GM10248 (cell line): ENCODE data around the gene TECPR1.

Source experiments
- CTCF ChIA-PET: fragments of 300-600 bp; sonication (Branson Sonifier 250); formaldehyde crosslinking; extraction: SDS; loops from one replicate; lab custom pipeline; 2021; ENCODE audit warnings: antibody characterized with exemption; lab: Yijun Ruan, JAX
- POLR2A ChIA-PET: fragments of 350-650 bp; sonication (Branson Sonifier 250); formaldehyde crosslinking; extraction: SDS; loops from one replicate; lab custom pipeline; 2020; ENCODE audit warnings: antibody characterized with exemption; lab: Yijun Ruan, JAX
- DNase-seq: peaks from one replicate; pipeline ENCODE4 v3.0.0; 2012; ENCODE audit errors: extremely low spot score
- TF ChIP-seq, protein P1 (sequence below): IDR thresholded peaks from 2 replicates; pipeline ENCODE4 v1.5.1; 2012; ENCODE audit warnings: mild to moderate bottlenecking, low read depth; ENCODE audit errors: extremely low read depth, missing control alignments, control extremely low read depth

The TECPR1 gene

DNA sequence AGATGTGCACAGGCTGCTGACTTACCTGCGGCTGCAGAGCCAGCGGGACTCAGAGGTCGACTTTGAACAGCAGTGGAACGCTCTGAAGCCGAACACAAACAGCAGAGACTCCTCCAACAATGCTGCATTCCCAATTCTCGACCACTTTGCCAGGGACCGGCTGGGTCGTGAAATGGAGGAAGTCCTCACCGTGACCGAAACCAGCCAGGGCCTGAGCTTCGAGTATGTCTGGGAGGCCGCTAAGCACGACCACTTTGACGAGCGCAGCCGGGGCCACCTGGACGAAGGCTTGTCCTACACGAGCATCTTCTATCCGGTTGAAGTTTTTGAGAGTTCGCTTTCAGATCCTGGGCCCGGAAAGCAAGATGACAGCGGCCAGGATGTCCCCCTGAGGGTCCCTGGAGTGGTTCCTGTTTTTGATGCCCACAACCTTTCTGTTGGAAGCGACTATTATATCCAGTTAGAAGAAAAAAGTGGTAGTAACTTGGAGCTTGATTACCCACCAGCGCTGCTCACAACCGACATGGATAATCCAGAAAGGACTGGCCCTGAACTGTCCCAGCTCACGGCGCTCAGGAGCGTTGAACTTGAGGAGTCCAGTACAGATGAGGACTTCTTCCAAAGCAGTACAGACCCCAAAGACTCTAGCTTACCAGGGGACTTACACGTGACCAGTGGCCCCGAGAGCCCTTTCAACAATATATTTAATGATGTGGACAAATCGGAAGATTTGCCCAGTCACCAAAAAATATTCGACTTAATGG is 60.2 kb downstream of the TECPR1 start:
- POLR2A ChIA-PET, result no interaction called here
- CTCF ChIA-PET, result interaction anchor here (1.5 to 2.2 kb wide), 2 partner anchors 11 to 23 kb away, joined by 4 to 6 read pairs; no protein-coding TSS in a partner anchor
- TF ChIP-seq, protein P1, sequence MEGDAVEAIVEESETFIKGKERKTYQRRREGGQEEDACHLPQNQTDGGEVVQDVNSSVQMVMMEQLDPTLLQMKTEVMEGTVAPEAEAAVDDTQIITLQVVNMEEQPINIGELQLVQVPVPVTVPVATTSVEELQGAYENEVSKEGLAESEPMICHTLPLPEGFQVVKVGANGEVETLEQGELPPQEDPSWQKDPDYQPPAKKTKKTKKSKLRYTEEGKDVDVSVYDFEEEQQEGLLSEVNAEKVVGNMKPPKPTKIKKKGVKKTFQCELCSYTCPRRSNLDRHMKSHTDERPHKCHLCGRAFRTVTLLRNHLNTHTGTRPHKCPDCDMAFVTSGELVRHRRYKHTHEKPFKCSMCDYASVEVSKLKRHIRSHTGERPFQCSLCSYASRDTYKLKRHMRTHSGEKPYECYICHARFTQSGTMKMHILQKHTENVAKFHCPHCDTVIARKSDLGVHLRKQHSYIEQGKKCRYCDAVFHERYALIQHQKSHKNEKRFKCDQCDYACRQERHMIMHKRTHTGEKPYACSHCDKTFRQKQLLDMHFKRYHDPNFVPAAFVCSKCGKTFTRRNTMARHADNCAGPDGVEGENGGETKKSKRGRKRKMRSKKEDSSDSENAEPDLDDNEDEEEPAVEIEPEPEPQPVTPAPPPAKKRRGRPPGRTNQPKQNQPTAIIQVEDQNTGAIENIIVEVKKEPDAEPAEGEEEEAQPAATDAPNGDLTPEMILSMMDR, result no peak
- no peak for DNase-seq

DNA sequence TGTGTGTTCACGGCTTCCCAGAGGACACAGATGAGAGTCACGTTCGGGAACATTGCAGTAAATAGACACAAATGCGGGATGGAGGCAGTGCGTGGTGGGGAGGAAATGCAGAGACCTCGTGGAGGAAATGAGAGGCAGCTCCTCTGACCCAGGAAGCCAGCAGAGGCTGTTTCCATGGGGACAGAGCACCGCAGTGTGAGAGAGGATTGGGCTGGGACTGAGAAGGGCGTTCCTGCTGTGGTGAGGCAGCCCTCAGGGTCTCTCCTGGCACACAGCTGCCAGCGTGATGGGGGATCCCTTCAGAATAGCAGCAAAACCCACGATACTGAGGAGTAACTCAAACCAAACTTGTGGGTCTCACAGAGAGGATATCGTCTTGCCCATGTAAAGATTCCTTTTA is 62.5 kb downstream of the TECPR1 start:
- POLR2A ChIA-PET, result no interaction called here
- CTCF ChIA-PET, result interaction anchor here (1.1 to 2.0 kb wide), 3 partner anchors 13 to 24 kb away, joined by 3 to 5 read pairs (median 3); no protein-coding TSS in a partner anchor
- DNase-seq, result no peak
- TF ChIP-seq, protein P1, result no peak

DNA sequence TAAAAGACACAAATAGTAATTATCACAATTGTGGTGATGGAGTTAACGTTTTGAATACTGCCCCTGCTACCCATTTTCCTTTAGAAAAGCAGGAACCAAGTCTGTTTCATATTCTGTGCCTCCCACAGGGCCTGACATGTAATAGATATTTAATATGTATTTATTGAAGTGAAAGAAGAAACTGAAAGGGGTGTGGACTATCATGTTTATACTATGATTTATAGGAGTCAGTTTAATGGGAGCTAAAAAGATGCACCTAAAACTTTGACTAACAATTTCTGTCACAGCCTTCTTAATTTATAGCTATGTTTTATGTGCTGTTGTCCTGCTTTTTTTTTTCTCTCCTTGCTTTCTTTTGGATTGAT is 64.9 kb downstream of the TECPR1 start:
- ChIA-PET CTCF (interaction anchor here (1.7 kb wide), 1 partner anchor 19 kb away, joined by 5 read pairs; no protein-coding TSS in a partner anchor), POLR2A (no interaction called here)
- DNase-seq, result no peak
- TF ChIP-seq, protein P1, result no peak

DNA sequence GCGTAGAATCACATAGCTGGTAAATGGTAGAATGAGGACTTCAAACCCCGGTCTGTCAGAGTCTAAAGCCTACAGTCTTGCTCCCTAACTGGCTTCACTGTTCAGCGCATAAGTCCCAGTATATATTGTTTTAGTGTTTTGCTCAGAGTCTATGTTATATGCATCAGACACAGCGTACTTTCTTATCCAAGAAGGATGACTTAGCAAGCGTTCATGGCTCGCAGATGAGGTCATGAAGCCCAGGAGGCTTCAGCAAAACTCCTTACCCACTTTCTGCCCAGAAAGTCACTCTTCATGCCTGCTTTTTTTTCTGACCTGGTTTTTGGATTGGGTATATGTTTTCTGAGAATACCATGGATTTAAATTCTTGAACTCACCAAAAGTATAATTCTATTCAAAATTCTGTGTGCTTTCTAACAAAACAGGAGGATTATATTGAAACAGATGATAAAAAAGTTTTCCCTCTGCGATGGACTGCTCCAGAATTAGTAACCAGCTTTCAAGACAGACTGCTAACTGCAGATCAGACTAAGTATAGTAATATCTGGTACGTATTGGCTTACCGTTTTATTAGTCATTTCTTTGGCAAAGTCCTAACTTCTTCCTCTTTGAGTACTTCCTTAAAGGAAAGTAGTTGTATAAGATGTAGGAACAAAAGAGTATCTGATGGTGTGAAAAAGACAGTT is 65.4 kb downstream of the TECPR1 start:
- ChIA-PET POLR2A (no interaction called here), CTCF (interaction anchor here (1.6 to 1.7 kb wide), 3 partner anchors 10 to 18 kb away, joined by 3 to 7 read pairs (median 5); no protein-coding TSS in a partner anchor)
- DNase-seq, result no peak
- TF ChIP-seq, protein P1, result no peak

DNA sequence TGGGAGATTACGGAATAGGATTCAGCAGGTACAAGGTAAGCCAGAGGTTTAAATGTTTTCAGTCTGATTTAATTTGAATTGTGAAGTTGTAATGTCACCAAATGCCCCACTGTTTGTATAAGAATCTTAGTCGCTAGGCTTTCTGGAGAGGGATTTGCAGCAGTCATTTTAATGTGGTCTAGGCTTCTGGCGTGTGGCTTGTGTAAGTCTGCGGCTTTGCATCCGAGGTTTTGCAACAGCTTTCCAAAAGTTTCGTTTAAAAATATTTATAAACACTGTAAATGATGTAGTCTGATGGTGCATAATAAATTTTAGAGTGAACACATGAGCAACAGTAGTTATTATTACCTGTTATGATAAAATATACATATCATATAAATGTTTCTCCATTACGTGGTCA is 66.9 kb downstream of the TECPR1 start:
- ChIA-PET CTCF (interaction anchor here (1.6 to 1.7 kb wide), 2 partner anchors 9 to 16 kb away, joined by 3 to 7 read pairs; no protein-coding TSS in a partner anchor), POLR2A (no interaction called here)
- TF ChIP-seq, protein P1, result no peak
- no peak for DNase-seq

- TF ChIP-seq, protein P1, result no peak
- POLR2A ChIA-PET, result interaction anchor here (0.6 kb wide), 1 partner anchor 178 kb away, joined by 3 read pairs; no protein-coding TSS in a partner anchor
- CTCF ChIA-PET, result interaction anchor here (1.7 to 8.5 kb wide), 2 partner anchors 13 to 159 kb away, joined by 5 to 77 read pairs; no protein-coding TSS in a partner anchor
- DNase-seq, result no peak
These were observed 71.3 kb downstream of the TECPR1 start for GRCh38 chr7:98180751-98181150.
